Endothelial cell of umbilical vein (primary cell): ENCODE results near the gene FAM163A.

ENCODE experiments used
- CTCF ChIP-seq, 2 donors: IDR thresholded peaks; 1 replicate in 1 of 2; 2 replicates in 1 of 2; pipeline ENCODE4 v1.5.1; 2011; ENCODE audit warnings: low read length in 2 of 2, mild to moderate bottlenecking in 2 of 2, moderate library complexity in 2 of 2, control low read depth in 1 of 2, inconsistent platforms in 1 of 2, low read depth in 1 of 2; ENCODE audit not compliant: insufficient read depth in 1 of 2; ENCODE audit errors: extremely low read depth in 1 of 2
- EZH2 ChIP-seq: IDR thresholded peaks from 2 replicates; pipeline ENCODE4 v1.6.1; 2012; ENCODE audit warnings: borderline replicate concordance, low read depth, mild to moderate bottlenecking, moderate library complexity, low read length, inconsistent platforms; ENCODE audit not compliant: severe bottlenecking
- FOS ChIP-seq: IDR thresholded peaks from 2 replicates; pipeline ENCODE4 v1.6.1; 2011; ENCODE audit warnings: mild to moderate bottlenecking, low read length, moderate library complexity, borderline replicate concordance; ENCODE audit not compliant: insufficient read depth
- GATA2 ChIP-seq: IDR thresholded peaks from 2 replicates; pipeline ENCODE4 v1.7.0; 2011; ENCODE audit warnings: low read depth, mild to moderate bottlenecking, moderate library complexity, mixed read lengths, low read length; ENCODE audit not compliant: insufficient read length, insufficient read depth
- MYC ChIP-seq: IDR thresholded peaks from one replicate; pipeline ENCODE4 v1.6.1; 2011; ENCODE audit warnings: mild to moderate bottlenecking, low read depth, low read length
- POLR2A ChIP-seq: IDR thresholded peaks from 2 replicates; pipeline ENCODE4 v1.6.1; 2012; ENCODE audit warnings: low read depth, mild to moderate bottlenecking, control low read depth, low read length
- POLR2AphosphoS5 ChIP-seq: IDR thresholded peaks from 2 replicates; pipeline ENCODE4 v1.6.1; 2012; ENCODE audit warnings: low read depth, mild to moderate bottlenecking, control low read depth, low read length, moderate library complexity; ENCODE audit not compliant: insufficient read depth
- TF ChIP-seq, protein P1 (sequence below): IDR thresholded peaks from 2 replicates; pipeline ENCODE4 v1.6.1; 2011; ENCODE audit not compliant: insufficient read depth, insufficient read length

DNA sequence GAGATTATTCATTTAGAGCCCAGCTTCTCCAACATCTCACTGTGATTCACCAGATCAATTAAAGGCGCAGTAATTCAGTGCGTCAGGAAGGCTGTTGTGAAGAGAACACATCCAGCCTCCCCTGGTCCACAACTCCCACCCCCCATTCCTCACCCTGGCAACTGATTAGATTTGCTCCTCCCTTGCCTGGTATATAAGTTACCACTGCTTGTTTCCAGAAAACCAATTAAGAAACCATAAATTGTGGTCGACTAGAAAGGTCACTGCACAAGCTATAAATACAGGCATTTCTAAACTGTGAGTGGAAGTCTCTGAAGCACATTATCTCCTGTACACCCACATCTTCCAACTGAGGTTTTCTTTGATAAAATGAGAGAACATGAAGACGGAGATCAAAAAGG is 41.9 kb downstream of the FAM163A start:
- TF ChIP-seq POLR2A (no peak), CTCF (IDR thresholded peaks at IDR 0.05; ENCODE audit: extremely low read depth in 1 of 2, insufficient read depth in 1 of 2, low read depth in 1 of 2, low read length in 2 of 2) (no peak), POLR2AphosphoS5 (no peak), GATA2 (no peak), EZH2 (no peak), MYC (no peak), FOS (no peak)
- TF ChIP-seq, protein P1, sequence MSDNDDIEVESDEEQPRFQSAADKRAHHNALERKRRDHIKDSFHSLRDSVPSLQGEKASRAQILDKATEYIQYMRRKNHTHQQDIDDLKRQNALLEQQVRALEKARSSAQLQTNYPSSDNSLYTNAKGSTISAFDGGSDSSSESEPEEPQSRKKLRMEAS: no peak
